Esophagus (tissue), 2 donors: ENCODE results near the gene BICC1. TPM values are rescaled to one million over a fixed set of nuclear protein-coding genes. Genes with fewer than 3 reads are reported as not detected.

Experiments used
- H3K27ac ChIP-seq, 2 donors: one replicate each; pipeline ENCODE4 v1.5.1; 2013; ENCODE audit warnings: low read depth in 2 of 2, mild to moderate bottlenecking in 2 of 2, inconsistent platforms in 1 of 2, low read length in 1 of 2, moderate library complexity in 1 of 2
- H3K27me3 ChIP-seq, 2 donors: one replicate each; pipeline ENCODE4 v1.6.1; 2013; ENCODE audit warnings: low read length in 2 of 2, control low read depth in 1 of 2, mild to moderate bottlenecking in 1 of 2; ENCODE audit not compliant: insufficient read depth in 2 of 2, control insufficient read depth in 1 of 2
- H3K36me3 ChIP-seq, 2 donors: one replicate each; pipeline ENCODE4 v1.6.1; 2013; ENCODE audit warnings: low read length in 1 of 2; ENCODE audit not compliant: control insufficient read depth in 2 of 2, insufficient read depth in 2 of 2
- H3K4me1 ChIP-seq, 2 donors: one replicate each; pipeline ENCODE4 v1.6.1; 2013; ENCODE audit warnings: low read length in 1 of 2; ENCODE audit not compliant: control insufficient read depth in 2 of 2, insufficient read depth in 2 of 2
- H3K4me3 ChIP-seq, 2 donors: one replicate each; pipeline ENCODE4 v1.5.1; 2013; ENCODE audit warnings: low read length in 2 of 2, mild to moderate bottlenecking in 2 of 2, low read depth in 1 of 2, moderate library complexity in 1 of 2
- H3K9me3 ChIP-seq, 2 donors: one replicate each; pipeline ENCODE4 v1.6.1; 2013; ENCODE audit warnings: mild to moderate bottlenecking in 2 of 2, low read depth in 1 of 2, low read length in 1 of 2, moderate library complexity in 1 of 2; ENCODE audit not compliant: control insufficient read depth in 2 of 2, insufficient read depth in 1 of 2
- WGBS, 2 donors: extraction: QIAGEN DNeasy Blood & Tissue Kit; methylation state at CpG; one replicate each; pipeline ENCODE4 v1.1.7; 2013; 5-methylcytosine and 5-hydroxymethylcytosine counted together
- polyA plus RNA-seq, 2 donors: library from polyadenylated mRNA; stranded (reverse); fragments of 200-250 nt; gene quantifications; one replicate each; pipeline ENCODE4 v1.2.3, GENCODE V29; 2013
- donor health status: healthy with polysubstance abuse.
- donor health status: Bipolar disorder and iron deficiency.

The BICC1 gene
- polyA plus RNA-seq, 2 donors = 0.45 to 0.49 TPM

- Histone ChIP-seq H3K4me3 (no peak overlapping the region), H3K9me3 (no peaks in the 10 kb centered on the region), H3K27me3 (no peaks in the 10 kb centered on the region), H3K27ac (no peak overlapping the region), H3K4me1 (no peaks in the 10 kb centered on the region), H3K36me3 (no peaks in the 10 kb centered on the region)
Observed at GRCh38 chr10:58839771-58840170, 327.1 kb downstream of the BICC1 start.

- Histone ChIP-seq H3K4me3 (no peak overlapping the region), H3K36me3 (no peaks in the 10 kb centered on the region), H3K9me3 (no peaks in the 10 kb centered on the region), H3K27me3 (no peaks in the 10 kb centered on the region), H3K27ac (no peak overlapping the region), H3K4me1 (no peaks in the 10 kb centered on the region)
- WGBS, 2 donors = 80 to 86% methylated on average over 1 of the region's 1 CpG
Observed at GRCh38 chr10:58840840-58841435, 328.3 kb downstream of the BICC1 start.

DNA sequence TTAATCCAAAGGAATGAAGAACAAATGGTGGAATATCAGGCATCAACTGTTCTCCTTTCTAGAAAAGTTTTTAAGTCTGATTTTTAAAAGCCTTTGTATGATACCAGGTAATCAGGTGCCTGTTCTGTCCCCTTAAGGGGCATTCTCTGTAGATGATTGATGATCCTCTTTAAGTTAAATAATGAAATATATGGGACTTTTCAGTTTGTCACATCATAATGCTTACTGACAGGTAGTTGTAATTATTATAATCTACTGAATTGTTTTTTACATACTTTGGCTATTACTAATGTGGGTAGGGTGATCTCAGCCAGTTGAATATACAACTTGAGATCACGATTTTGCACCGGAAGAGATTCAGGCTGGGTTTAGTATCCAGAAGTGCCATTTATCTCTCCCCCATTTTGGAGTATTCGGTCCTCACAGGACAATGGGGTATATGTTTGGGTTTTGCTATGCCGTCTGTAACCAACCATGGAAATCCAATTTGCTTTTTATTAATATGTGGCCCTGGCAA lies 330.2 kb downstream of the BICC1 start:
- Histone ChIP-seq H3K4me1 (no peaks in the 10 kb centered on the region), H3K9me3 (no peaks in the 10 kb centered on the region), H3K36me3 (no peaks in the 10 kb centered on the region), H3K4me3 (no peak overlapping the region), H3K27ac (no peak overlapping the region), H3K27me3 (no peaks in the 10 kb centered on the region)
- 80 to 85% methylated on average over 4 of the region's 4 CpGs for WGBS, 2 donors

- H3K4me3 ChIP-seq = no peak overlapping the region
- no peak overlapping the region for H3K27ac ChIP-seq
- no peaks in the 10 kb centered on the region for H3K36me3 ChIP-seq
- no peaks in the 10 kb centered on the region for H3K27me3 ChIP-seq
- WGBS, 2 donors = 92% methylated on average over 4 of the region's 4 CpGs
- no peaks in the 10 kb centered on the region for H3K4me1 ChIP-seq
- H3K9me3 ChIP-seq = no peaks in the 10 kb centered on the region
Observed at GRCh38 chr10:58843760-58844159, 331.1 kb downstream of the BICC1 start.

DNA sequence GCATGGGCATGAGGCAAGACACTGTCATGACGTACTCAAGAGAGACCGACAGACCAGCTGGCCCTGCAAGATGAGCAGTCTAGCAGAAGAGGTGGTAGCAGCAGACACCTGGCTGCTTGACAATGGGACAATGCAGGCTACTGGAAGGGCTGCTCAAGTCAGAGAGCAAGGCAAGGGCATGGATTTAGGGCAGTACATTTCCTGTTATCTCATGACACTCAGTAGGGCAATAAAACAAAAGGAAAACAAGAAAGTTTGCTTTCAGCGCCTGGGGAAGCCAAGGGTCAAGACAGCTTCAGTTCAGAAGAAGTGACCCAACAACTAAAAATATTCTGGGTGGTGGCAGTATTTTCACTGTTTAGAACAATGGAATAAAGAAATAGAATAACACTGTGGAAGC lies 332.0 kb downstream of the BICC1 start:
- Histone ChIP-seq H3K27ac (no peak overlapping the region), H3K4me3 (no peak overlapping the region), H3K9me3 (no peaks in the 10 kb centered on the region), H3K27me3 (no peaks in the 10 kb centered on the region), H3K36me3 (no peaks in the 10 kb centered on the region), H3K4me1 (no peaks in the 10 kb centered on the region)
- WGBS, 2 donors = 77 to 86% methylated on average over 3 of the region's 3 CpGs

- Histone ChIP-seq H3K27ac (no peak overlapping the region), H3K36me3 (no peaks in the 10 kb centered on the region), H3K9me3 (no peaks in the 10 kb centered on the region), H3K4me3 (no peak overlapping the region), H3K27me3 (no peaks in the 10 kb centered on the region), H3K4me1 (no peaks in the 10 kb centered on the region)
- WGBS, 2 donors = 77 to 87% methylated on average over 3 of the region's 3 CpGs
Observed at GRCh38 chr10:58846856-58847255, 334.2 kb downstream of the BICC1 start.

- 85 to 92% methylated on average over 2 of the region's 2 CpGs for WGBS, 2 donors
- no peak overlapping the region for H3K4me3 ChIP-seq
- H3K4me1 ChIP-seq = no peaks in the 10 kb centered on the region
Observed at GRCh38 chr10:58851606-58852005, 338.9 kb downstream of the BICC1 start.

DNA sequence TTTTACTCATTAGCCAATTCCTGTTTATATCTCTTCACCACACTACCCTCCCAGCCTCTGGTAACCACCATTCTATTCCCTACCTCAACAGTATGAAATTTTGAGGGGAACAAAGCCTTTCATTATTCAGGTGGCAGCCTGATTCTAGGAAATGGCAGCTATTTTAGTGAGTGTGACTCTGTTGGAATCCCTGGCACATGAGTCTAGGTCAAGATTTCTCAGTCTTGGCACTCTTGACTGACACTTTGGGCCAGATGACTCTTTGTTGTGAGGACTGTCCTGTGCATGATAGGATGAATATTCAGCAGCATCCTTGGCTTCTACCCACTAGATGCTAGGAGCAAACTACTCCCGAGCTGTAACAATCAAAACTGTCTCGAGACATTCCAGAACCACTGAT lies 341.0 kb downstream of the BICC1 start:
- Histone ChIP-seq H3K4me3 (no peak overlapping the region), H3K27me3 (no peaks in the 10 kb centered on the region), H3K27ac (no peak overlapping the region), H3K36me3 (no peaks in the 10 kb centered on the region), H3K9me3 (no peaks in the 10 kb centered on the region), H3K4me1 (no peaks in the 10 kb centered on the region)
- WGBS, 2 donors = 88 to 90% methylated on average over 2 of the region's 2 CpGs

More at GRCh38 chr10:58851606-58852005, 338.9 kb downstream of the BICC1 start:
- Histone ChIP-seq H3K27ac (no peak overlapping the region), H3K9me3 (no peaks in the 10 kb centered on the region), H3K36me3 (no peaks in the 10 kb centered on the region), H3K27me3 (no peaks in the 10 kb centered on the region)

DNA sequence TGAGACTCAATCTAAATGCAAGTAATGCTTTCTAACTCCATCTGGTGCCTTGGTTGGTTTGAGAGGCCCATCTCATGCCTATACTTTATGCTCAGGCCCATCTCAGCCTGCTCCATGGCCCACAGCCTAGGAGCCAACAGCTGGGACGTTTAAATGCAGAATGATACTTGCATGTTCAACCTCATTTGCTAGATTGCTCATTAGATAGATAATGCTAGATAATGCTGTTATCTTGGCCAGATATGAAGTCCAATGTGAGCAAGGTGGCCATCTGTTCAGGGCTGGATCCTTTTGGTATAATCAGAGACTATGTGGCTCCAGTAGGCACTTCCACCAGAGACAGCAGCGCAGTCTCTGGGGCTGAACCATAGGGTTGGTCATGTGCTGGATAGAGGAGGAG lies 342.1 kb downstream of the BICC1 start:
- WGBS, 2 donors = 65 to 67% methylated on average over 2 of the region's 2 CpGs
- H3K36me3 ChIP-seq = no peaks in the 10 kb centered on the region
- no peaks in the 10 kb centered on the region for H3K4me1 ChIP-seq
- no peak overlapping the region for H3K4me3 ChIP-seq
- no peaks in the 10 kb centered on the region for H3K27me3 ChIP-seq
- no peaks in the 10 kb centered on the region for H3K9me3 ChIP-seq
- no peak overlapping the region for H3K27ac ChIP-seq

DNA sequence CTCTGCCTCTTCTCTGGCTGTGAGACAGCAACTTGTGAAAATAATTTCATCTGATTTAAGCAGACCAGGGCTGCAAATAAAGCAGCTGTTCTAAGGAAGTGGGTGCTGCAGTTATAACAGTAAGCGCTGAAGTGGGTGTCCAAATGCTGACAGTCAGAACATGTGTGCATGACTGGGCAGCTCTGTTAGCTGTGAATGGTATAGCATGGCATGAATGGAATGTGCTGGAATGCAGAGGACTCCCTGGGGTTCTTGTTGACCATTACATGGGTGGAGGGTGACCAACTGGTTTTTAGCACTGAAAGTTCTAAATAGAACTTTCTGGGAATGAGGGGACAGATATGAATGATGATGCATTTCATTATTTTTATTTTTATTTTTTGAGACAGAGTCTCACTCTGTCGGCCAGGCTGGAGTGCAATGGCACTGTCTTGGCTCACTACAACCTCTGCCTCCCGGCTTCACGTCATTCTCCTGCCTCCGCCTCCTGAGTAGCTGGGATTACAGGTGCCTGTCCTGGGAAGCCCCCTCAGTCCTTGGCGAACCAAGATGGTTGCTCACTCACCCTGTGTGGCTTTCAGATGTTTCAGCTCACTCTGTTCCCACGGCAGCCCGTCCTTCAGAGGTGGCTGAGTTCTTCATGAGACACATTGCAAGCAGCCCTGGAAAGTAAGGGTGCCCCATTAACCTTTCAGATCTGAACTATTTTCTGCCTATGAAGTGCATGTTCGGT lies 344.0 kb downstream of the BICC1 start:
- WGBS, 2 donors = 60 to 67% methylated on average over 9 of the region's 9 CpGs
- H3K36me3 ChIP-seq = no peaks in the 10 kb centered on the region
- H3K4me1 ChIP-seq = no peaks in the 10 kb centered on the region
- H3K4me3 ChIP-seq = no peak overlapping the region
- H3K27ac ChIP-seq = no peak overlapping the region
- no peaks in the 10 kb centered on the region for H3K9me3 ChIP-seq
- no peaks in the 10 kb centered on the region for H3K27me3 ChIP-seq
